COLO829 (cell line): ENCODE measurements around the gene PCGF3.
A peak's percentile ranks its signal among the peaks of the same experiment; 100 is the strongest.
"Not testable (repeated sequence)": the region's sequence is repeated elsewhere in the genome, so short reads cannot be mapped to it uniquely, and the experiment has no call there.

ENCODE experiments used
- DNase-seq: peaks from one replicate; pipeline ENCODE4 v3.0.0; 2012; ENCODE audit warnings: low spot score

Gene PCGF3

DNA sequence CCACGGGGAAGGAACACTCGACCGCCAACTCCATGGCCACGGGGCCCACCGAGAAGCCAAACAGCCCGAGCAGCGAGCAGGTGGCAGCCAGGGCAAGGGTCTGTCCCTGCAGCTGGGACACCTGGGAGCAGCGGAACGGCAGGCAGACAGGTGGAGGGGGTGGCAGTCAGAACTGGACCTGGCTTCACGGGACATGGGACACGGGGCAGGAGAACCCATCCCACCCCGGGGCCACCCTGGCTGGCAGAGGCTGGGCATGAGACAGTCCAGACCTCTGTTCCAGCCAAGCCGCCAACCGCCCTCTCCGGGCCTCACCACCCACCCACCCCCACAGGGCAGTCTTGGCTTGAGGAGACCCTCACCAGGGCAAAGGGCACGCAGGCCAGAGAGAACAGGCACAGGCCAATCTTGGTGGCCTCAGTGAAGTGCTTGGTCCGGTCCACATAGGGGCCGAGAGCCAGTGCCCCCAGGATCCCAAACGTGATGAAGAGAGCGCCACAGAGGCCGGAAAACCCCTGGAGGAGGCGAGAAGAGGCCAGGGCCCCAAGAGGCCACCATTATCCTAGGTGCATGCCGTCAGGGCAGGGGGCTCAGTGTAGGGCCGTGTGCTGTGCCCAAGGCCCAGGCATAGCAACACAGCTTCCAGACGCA is 22.3 kb upstream of the PCGF3 start:
- no peak for DNase-seq

DNA sequence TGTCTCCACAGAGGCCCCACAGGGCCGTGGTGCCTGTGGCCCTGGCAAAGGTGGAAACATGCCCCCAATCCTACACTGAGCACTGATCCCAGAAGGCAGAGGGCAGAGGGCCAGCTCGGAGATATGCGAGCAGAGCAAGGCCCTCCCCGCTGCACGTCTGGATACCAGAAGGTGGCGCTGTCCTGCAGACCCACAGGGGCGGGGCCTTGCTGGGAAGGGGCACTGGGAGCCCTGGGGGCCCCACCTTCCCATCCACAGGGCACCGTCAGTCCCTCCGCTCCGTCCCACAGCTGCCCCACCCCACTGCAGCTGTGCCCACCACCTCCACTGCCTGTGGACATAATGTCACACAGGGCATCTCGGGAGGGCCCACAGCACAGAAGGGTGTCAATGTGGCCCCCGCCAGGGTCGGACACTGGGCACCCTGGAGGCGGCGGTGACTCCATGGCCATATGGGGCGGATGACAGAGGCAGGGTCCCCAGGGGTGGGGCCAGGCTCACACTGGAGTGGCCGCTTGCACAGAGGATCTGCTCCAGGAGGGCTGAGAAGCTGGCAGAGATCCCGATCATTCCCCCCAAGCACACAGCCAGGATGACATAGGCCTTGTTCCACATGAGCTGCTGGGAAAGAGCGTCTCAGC is 21.5 kb upstream of the PCGF3 start:
- no peak for DNase-seq

DNA sequence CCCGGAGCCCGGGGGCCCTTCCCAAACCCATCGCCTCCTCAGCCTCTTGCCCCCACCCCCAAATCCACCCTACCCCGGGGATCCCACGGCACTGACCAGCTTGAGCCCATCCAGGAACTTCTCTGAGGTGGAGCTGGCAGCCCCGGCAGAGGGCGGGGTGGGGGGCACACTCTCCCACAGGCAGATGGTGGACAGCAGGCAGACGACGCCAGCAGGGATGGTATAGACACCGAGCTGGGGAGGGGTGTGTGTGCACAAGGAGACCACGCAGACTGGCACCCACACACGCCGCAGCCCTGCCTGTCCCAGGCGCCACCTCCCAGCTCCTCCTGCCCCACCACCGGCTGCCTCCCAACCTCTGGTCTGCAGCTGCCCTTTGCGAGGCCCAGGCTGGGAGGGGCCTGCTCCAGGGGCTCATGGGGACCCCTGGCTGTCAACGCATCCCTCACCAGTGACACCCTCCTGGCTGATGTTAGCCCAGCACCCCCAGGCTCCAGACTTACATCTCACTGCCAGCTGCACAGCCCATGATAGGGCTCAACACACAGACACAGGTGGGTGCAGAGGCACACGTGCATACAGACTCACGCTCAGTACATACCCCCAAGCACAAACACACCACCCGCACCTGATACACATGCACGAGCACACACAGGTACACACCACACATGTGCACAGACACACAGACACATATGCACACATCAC is 20.9 kb upstream of the PCGF3 start:
- no peak for DNase-seq

DNA sequence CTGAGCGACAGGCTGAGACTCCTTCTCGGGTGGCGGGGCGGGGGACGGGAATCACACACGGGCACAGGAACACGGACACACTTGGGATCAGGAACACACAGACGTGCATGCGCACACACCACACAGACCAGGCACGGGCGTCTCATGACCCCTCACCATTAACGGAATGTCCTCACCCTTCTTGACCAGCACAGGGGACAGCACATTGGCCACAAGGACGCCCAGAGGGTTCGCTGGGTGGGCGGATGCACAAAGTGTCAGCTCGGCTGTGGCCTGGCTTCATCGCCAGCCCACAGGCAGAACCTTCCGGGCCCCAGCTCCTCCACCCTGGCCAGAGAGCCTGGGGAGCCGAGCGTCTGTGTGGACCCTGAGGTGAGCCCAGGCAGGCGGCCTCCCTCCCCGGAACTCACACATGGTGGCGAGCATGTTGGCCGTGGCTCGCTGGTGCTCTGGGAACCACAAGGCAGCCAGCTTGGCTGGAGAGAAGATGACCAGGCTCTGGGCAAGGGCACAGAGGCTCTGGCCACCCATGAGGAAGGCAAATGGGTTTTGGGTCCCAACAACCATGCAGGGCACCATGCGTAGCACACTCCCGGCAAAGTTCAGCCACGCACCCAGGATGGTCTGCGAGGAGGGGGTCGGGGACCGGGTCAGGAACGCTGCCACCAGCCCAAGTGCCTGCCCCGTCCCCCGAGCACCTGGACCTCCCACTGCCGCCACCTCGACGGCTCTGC is 19.8 kb upstream of the PCGF3 start:
- no peak for DNase-seq

DNA sequence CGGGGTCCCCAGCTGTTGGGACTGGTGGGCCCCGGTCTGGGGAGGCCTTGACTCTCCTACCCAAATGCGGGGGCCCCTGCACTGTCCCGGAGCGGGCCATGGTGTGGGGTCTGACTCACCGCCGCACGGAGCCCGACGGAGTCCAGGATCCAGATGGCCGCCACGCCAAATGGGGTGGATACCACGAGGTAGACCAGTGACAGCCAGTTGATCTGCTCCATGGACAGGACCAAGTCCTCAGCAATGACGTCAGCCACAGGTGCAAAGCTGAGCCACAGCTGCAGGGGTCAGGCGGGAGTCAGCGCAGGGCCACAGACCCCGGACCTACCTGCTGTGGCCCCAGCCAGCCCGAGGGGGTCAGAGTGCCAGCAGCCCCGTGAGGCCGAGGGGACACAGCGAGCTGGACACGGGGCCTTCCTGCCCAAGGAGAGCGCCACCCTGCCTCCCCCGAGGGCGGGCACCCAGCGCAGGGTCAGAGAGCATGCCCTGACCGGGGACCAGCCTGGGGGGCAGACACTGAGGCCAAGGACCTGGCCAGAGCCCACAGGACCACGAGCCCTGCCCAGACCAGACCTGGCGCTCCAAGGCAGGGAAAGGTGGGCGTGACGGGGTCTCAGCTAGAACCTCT is 19.1 kb upstream of the PCGF3 start:
- DNase-seq = no peak

DNA sequence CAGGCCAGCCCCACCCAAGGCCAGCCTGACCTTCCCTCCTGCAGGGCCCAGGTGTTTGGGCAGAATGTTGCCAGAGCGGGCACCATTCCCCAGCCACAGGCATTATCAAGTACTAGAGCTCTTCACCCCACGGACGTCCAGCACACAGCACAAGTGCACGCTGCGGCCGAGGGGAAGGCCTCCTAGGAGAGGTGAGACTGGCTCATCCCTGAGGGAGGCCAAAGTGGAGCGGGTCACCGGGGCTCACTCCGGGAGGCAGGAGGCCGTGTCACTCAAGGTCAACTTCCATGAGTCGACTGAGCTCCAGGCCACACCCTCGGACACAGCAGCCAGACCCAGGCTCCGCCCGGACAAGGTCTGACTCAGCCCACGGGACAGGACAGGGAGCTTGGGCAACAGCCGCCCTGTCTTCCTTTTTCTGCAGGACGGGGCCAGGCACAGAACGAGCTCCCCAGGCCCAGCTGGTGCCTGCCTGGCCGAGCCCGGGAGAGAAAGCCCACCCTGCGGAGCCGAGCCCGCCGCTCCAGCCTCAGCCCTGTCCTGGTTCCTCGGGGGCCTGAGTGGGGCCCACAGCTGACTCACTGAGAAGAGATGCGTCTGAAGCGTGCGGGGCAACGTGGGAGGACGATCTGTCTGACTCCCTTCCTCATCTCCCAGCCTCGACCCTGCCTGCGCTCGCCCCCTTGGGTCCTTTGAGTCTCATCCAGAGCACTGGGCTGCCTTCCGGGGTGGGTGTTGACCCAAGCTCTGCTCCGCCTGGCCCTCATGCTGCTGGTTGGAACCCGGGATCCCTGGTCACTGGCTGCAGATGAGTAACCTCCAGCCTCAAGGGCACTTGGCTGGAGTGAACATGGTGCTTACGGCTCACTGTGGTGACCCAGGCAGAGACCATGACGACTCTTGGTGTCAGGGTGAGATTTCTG is 18.3 kb upstream of the PCGF3 start:
- peak; percentile 79 for DNase-seq

DNA sequence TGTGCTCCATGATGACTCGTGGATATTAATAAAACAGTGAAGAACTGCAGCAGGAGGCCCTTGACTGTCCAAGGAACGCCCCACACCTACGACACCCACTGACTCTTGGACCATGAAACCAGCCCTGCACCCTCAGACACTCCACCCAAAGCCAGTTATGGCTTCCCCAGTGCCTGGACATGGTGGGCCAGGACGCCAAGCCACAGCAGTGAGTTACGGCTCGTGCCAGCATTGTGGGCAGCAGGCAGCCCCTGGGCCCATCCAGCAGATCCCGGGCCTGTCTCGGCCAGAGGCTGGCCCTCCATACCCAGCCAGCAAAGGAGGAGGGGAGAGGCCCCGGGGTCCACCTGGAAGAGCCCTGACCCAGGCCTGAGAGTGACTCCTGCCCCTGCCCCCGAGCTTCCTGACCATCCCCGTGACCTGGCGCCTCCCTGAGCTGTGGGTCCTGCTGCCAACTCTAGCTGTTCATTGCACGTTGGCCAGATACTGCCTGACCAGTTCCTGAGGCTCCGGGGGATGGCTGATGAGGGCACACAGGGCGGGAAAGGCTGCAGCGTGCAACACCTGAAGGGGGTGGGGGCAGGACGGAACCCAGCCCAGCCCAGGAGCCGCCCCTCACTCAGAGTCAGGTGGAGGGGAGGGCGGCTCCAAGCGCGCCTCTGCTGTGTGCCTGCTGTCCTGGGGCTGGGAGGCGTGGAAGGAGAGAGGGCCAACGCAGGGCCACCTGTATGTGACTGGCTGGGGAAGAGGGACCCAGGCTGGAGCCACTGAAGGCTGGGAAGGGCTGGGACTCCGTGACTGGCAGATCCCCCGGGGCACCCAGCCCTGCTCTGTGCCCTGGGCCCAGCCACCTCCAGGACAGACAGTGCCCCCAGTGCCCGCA is 17.4 kb upstream of the PCGF3 start:
- no peak for DNase-seq

DNA sequence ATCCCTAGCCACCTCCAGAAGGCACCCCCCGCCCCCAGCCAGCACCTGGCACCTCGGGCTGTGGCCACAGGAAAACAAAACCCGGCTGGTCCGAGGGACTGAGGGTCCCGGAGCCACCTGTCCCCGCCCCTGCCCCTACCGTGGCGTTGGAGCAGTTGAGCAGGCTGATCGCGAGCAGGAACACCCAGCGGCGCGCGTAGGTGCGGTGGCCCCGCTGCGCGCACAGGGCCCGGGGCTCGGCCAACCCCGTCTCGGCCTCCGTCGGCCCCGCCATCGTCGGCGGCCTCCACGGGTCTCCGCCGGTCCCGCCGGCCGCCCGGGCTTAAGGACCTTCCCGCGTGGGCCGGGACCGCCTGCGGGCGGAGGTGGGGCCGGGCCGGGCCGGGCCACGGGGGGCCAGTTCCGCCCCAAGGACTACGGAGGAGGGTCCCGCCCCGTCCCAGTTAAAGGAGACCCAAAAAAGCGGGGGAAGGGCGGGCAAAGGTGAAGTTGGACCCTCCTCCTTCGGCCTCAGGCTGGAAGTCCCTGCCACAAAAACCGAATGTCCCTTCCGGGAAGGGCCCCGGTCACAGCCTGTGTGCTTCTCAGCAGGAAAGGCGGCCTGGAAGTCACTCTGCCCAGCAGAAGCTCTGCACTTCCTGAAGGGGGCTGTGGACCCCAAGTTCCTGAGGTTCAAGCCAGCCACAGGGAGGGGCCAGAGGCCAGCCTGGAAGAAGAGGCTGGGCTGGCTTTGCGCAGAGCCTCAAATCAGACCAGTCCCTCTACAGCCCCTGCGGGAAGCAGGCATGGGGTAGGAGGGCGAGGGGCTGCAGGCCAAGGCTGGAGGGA is 16.6 kb upstream of the PCGF3 start, which contains the start of gene SLC49A3:
Gene SLC49A3 (minus strand): TSS at position 298 of the 828 bp plus-strand sequence. CDS start 24 bp downstream, at position 274.
- DNase-seq = no peak

DNA sequence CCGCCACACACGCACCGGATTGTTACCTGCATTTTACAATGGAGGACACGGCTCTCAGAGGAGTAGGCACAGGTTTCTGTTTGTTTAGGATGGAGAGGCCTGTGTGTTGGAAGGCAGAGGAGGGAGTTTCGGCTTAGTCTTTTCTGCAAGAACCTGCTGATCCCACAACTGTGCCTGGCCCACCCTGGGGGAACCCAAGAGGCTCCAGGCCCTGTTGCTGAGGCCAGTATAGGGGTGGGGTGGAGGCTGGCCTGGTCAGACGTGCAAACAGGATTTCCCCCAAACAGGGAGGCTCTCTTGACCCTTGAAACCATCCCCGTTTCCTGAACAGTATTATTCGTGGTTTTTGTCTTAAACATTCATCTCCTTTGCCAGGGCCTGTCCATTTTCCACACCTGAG is 15.9 kb upstream of the PCGF3 start:
- no peak for DNase-seq

DNA sequence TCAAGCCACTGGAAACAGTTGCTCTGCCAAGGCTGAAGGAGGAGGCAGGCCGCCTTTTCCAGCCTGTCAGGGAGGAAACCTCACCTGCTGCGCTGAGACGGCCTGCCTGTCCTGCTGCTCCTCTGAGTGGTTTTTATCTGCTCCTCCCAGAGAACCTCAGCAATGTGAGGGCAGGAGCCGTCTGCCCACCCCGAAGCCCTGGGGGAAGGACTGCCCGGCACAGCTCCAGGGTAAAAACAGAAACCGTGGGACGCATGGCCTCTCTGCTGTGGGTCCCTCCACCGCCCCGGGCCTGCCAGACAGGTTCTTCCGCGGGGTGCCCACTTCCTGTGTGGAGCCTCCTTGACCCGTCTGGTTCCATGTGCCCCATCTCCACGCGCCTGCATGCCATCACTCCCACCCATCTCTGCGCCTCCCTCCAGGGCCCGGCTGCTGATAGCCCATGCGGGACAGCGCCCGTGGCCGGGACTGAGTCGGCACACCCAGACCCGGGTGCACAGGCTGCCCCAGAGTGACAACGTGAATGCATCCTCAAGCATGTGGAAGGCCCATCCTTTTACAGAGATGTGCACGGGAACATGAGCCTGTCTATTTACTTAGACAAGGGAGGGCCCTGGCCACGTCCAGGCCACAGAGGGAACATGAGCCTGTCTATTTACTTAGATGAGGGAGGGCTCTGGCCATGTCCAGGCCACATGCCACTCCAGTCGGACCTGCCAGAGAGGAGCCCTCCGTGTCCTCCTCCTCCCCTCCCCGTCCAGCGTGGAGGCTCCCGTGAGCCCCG is 12.7 kb upstream of the PCGF3 start:
- DNase-seq = no peak

DNA sequence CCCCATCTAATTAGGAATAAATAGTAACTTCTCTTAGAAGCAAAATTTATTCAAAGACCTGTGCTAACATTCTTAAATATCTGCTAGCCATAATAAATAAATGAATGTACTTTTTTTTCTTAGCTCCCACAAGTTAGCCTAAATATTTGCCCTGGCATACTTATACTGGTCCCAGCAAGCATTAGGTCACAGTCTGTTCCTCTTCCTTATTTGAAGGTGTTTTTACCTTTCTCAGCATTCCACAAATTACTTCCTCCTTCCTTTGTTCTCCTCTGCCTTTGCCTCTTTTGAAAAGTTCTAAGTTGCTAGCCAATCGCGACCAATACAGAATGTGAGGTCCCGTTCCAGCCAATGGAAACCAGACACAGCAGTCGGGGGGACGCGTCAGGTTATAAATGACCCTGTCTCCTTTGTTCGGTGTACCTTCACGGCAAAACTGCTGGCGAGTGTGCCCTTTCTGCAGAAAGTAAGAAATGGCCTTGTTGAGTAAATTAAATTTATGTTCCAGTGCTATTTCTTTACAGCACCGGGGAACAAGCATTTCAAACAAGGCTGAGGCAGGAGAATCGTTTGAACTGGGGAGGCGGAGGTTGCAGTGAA is 11.2 kb upstream of the PCGF3 start:
- DNase-seq = not testable (repeated sequence)

DNA sequence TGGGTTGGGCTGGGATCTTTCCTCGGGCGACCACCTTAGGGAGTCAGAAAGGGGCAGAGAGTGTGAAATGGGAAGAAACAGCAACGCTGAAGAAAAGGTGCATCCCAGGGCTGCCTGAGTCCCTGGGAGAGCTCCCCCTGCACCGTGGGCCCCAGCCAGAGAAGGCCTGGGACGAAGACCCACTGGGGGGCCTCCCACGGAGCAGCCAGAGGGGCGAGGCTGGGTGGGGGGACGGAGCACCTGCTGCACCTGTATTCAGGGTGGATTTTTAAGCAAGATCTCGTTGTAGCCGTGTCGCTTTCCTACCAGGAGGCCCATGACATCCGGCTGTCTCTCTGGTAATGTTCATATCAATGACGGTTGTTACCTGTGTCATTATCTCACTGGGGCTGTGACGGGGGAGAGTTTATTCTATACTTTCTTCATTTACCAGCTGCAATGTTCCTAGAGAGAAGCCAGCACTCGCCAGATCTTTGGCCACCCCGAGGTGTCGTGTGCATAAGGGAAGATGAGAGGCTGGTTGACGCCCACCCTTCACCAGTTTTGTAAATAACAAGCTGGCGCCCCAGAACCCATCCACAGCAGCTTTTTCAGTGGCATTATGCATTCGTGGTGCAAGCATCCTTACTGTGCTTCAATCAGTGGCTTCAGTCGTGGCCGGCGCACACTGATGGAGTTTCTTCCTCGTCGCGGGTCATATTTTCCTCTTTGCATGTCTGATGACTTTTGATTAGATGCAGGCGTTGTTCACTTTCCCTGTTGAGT is 5.6 kb upstream of the PCGF3 start:
- no peak for DNase-seq

DNA sequence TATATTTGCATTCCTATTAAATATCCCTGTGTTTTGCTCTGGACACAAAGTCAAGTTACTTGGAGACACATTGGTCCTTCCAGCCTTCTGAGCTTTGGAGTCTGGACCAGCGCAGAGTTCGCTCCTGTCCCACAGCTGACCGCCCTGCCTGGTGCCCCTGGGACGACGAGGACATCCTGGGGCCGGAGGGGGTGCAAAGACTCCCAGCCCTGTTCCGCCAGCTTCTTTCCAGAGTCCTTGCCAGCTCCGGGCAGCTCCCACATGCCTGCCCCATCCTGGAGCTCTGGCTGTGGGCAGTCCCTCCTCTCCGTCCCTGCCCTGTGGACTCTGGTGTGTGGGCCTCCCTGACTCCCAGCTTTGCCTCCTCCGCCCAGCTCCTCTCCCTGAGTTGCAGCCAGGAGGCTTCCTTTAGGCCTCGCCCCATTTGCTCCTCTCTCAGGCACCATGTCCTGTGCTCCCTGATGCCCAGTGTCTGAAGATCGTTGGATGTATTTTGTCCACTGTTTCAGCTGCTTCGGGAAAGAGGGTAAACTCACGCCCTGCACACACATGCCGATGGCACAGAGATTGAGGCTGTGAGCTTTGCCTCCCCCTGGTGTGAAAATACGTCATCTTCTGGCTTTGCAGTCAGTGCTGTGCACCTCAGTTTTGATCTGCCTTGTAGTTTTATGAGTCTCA is 4.9 kb upstream of the PCGF3 start:
- DNase-seq = no peak

DNA sequence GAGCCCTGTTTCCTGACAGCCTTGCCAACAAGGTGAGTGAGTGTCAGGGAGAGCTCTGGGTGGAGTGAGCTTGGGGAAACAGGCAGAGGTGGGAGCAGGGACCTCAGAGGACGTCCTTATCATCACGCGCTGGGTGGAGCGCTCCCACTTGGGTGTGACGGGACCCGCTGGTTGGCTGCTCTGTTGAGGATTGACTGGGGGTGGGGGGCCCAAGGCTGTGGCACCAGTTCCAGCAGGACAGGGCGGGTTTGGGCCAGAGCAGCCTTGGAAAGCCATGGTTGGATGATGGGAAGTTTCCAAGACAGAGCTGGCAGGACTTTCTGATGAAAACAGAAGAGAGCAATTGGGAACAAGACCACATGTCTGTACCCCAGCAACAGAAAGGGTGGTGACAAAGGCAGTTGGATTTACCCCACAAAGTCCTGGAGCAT is 3.0 kb upstream of the PCGF3 start:
- DNase-seq = no peak

DNA sequence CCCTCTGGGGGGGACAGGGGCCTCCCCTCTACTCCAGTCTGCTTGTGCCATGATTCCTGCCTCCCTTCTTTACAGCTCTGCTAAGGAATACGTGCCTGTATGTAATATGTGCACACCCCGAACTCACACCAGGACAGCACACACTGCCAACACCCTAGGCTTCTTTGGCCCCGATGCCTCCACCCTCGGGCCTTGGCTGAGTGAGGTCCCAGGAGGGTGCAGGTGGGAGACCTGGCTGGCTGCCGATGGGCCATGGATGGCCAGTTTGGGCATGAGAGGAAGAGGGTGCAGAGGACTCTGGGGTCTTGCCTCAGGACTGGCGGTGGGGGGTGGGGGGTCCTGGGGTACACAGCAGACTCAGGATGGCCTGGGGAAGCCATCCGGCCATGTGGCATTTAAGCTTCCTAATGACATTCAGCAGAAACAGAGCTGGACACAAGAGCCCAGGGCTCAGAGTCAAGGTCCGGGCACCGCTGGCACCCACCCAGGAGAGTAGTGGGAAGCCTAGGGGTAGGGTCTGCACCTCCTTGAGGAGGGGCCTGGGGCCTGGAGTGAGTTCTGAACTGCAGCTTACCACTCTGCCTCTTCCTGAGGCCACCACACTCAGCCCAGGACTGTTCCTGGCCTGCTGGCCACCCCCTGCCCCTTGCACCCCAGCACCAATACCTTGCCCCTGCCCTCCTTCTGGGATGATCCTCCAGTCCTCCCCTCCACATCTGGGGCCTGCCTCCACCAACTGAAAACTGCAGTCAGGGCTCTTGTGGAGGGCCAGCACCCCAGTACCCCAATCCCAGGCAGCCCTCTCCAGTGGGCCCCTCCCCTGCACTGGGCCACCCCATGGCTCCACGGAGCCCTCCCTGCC is 2.1 kb upstream of the PCGF3 start:
- DNase-seq = no peak
